IPS DF 19.7 (cell line): ENCODE measurements around the gene CAMKK2.
"Not testable (repeated sequence)": the region's sequence is repeated elsewhere in the genome, so short reads cannot be mapped to it uniquely, and the experiment has no call there.

ENCODE experiments used
- DNase-seq: peaks from one replicate; pipeline ENCODE4 v3.0.0-alpha.2; 2013; ENCODE audit warnings: low read depth, low spot score

CAMKK2 gene

DNA sequence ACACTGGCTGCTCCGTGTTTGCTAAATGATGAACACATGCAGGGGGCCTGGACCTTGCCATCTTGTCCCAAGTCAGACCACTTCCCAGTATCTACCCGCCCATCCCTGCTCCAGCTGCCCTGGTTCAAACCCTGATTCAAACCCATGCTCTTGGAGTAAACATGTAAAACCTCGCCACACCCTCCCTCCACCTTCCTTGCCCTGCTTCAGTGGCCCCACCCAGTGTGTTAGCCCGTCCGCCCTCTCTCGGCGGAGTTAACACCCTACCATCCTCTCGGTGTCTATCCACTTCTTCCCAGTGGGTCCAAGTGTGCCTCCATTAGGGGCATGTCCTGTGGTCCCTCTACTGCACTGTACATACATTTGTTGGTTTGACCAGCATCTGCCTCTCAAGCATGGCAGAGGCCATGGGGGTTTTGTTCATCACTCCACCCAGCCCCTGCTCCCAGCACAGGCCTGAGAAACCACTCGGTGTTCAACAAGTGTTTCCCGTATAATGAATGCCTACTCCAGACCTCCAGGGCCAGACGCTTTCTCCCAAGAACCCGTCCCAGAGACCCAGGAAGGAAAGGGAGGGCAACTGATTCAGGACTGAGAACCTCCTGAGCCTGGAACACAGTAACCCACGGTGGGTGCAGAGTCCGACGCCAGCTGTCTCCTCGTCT lies 49.5 kb downstream of the CAMKK2 start:
- no peak for DNase-seq

DNA sequence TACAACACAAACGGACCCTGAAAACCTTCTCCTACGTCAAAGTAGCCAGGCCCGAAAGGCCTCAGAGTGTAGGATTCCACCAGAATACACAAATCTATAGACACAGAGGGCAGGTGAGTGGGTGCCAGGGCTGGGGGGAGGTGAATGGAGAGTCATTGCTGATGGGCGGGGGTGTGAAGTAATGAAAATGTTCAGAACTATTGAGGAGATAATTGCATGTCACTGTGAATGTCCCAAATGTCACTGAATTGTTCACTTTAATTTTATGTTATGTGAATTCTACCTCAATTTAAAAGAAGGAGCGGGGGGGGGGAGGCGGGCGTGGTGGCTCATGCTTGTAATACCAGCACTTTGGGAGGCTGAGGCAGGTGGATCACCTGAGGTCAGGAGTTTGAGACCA lies 50.6 kb downstream of the CAMKK2 start:
- no peak for DNase-seq

DNA sequence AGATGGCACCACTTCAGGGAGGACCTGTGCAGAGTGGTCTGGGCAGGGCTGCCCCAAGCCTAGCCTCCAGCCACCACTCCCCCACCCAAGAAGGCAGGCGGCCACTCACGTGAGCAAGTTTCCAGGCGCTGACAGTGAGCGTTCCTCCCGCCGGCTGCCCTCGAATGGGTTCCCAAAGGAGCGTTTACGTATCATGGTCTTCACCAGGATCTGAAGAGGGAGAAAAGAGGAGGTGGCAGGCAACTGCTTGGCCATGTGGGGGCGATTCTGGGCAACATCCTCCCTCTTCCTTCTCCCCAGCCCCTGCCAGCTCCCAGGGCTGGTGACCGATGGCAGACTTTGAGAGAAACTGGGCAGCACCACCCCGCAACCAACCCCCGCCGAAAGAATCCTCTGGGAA lies 51.5 kb downstream of the CAMKK2 start:
- no peak for DNase-seq

DNA sequence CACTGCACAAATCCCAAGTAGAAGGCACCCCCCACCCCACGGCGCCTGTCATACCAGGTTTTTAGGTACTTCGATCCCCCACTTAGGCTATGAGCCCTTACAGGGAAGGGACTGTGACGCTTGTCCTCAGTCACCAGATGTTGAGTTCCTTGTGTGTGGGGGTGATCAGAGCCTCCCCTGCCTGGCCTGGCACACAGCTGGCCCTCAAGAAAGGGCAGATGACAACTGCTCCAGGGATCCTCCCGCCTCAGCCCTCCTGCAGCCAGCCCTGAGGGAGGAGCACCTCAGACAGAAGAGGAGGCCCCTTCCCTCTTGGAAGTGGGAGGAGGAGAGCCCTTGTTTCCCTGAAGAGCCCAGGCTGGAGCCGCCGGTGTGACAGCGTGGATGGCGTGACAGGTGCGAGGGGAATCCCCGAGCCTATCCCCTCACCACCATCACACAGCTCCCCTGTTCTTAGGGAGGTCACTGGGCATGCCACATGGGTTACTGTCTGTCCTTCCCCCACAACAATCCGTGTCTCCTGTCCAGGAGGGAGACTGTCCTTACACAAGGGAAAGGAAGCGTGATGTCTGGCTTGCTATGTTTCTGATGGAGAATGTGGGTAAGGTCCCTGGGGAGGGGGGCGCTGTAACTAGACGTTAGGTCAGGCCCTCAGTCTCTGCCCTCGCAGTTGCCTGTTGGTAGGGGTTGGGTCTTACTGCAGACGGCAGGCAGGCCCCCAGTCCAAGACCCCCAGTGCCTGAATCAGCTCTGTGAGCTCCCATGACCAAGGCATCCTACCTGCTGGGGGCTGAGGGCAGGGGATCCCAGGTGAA lies 55.1 kb downstream of the CAMKK2 start:
- no peak for DNase-seq

- no peak for DNase-seq
Observed at GRCh38 chr12:121240484-121241101, 55.9 kb downstream of the CAMKK2 start.

DNA sequence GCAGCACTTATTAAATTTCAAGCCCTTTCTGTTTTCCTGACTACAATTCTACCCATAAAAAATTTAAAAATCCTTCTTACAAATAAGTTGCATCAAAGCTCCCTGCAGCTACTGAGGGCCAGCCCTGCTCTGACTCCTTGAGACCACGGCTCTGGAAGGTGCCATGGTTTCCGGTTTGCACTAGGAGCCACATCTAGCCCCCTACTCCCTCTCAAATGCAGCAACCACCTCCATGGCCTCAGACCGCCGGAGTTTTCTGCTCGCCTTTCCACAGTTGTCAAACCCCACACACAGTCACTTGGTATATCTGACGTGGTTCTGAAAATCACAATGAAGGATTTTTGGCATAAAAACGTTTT lies 56.5 kb downstream of the CAMKK2 start:
- DNase-seq, result no peak

GRCh38 chr12:121239351-121240061 lies 57.0 kb downstream of the CAMKK2 start:
- DNase-seq, result no peak

GRCh38 chr12:121238604-121239350 lies 57.7 kb downstream of the CAMKK2 start:
- DNase-seq, result no peak

- DNase-seq, result no peak
Observed at GRCh38 chr12:121238086-121238485, 58.4 kb downstream of the CAMKK2 start.

- DNase-seq, result no peak
Observed at GRCh38 chr12:121237415-121237814, 59.1 kb downstream of the CAMKK2 start.

- DNase-seq, result no peak
Observed at GRCh38 chr12:121236776-121237175, 59.7 kb downstream of the CAMKK2 start.

GRCh38 chr12:121233628-121234020 lies 62.9 kb downstream of the CAMKK2 start:
- DNase-seq, result no peak

- DNase-seq, result no peak
Observed at GRCh38 chr12:121232977-121233627, 63.4 kb downstream of the CAMKK2 start.

DNA sequence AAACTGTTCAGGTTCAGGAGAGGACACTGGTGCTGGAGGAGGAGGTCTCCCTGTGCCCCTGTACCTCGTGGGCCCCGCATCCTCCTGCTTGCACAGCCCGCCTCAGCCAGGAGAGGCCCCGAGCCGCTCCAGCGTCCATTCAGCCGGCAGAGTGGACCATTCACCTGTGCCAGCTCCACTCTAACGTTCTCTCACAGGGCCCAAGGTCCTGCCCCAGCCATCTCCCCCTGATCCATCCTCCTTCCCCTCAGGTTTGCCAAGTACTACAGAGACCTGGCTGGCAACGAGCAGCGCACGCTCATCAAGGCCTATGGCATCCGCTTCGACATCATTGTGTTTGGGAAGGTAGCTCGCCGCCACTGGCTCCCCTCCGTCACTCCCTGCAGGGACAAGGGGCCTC lies 64.3 kb downstream of the CAMKK2 start:
- no peak for DNase-seq

DNA sequence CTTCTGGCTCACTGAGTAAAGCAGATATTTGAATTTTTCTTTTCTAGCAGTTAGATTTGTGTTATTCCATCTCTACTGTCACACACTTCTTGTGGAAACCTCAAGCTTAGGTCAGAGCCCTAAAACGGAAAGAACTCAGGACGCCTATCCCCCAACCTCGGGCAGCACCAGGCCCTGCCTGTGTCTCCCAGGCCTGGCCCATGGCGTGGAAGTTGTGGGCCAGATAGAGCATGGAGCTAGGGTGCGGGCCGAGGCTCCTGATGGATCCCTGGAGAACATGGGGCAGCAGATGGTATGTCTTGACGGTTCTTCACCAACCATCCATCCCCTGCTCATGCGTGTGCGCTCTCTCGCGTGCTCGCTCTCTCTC lies 66.0 kb downstream of the CAMKK2 start:
- DNase-seq, result no peak

GRCh38 chr12:121229826-121230537 lies 66.5 kb downstream of the CAMKK2 start:
- not testable (repeated sequence) for DNase-seq

DNA sequence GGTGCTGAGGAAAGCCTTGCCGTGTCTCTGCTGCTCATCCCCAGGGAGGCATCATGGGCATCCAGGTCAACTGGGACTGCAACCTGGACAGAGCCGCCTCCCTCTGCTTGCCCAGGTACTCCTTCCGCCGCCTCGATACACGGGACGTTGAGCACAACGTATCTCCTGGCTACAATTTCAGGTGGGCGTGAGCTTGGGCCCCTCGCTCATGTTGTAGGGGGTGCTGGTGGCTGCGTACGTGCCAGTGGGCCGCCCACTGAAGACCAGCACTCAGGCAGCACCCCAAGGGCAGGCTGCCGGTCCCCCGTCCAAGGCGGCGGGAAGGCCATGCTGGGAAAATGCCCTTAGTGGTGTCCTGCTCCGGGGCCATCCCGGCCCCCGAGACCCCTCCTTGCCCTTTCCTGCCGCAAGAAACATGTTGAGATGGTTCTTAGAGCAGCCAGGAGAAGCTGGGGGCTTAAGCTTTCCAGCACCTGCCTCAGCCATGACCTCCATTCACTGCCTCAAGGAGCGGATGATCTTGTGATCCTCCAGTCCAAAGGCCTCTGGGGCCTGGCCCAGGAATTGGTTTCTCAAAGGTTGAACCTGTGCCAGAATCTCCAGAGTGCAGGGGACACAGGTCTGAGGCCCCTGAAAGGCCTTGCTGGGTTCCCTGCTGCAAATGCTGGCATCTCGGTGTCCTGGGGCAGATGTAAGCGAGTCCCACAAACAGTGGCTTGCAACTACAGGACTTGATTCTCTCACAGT lies 67.4 kb downstream of the CAMKK2 start:
- no peak for DNase-seq

GRCh38 chr12:121227294-121227693 lies 69.2 kb downstream of the CAMKK2 start:
- DNase-seq, result no peak

- not testable (repeated sequence) for DNase-seq
Observed at GRCh38 chr12:121226871-121227270, 69.6 kb downstream of the CAMKK2 start.

DNA sequence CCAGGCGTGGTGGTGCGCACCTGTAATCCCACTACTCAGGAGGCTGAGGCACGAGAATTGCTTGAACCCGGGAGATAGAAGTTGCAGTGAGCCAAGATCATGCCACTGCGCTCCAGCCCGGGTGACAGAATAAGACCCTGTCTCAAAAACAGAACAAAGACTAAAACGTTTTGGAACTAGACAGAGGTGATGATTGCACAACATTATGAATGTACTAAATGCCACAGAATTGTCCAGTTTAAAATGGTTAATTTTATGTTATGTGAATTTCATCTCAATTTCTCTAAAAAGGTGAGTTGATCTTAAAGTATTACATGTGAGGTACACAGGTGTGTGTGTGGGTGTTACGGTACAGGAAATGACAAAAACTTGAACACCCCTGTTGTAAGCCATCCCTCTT lies 70.1 kb downstream of the CAMKK2 start:
- DNase-seq, result no peak
